Hepatocyte (in vitro differentiated cells): ENCODE results near the gene DYNC2LI1. TPM values are rescaled to one million over a fixed set of nuclear protein-coding genes. Genes with fewer than 3 reads are reported as not detected.

ENCODE experiments used
- DNase-seq: peaks from one replicate; pipeline ENCODE4 v3.0.0-alpha.2; 2016; ENCODE audit warnings: low spot score
- H2AFZ ChIP-seq: fragments of 200-600 bp; sonication (generic); 2 replicates; pipeline ENCODE4 v1.6.0; 2016; ENCODE audit warnings: antibody characterized with exemption, mild to moderate bottlenecking
- H3K27ac ChIP-seq: fragments of 200-600 bp; sonication (generic); 2 replicates; pipeline ENCODE4 v1.5.1; 2016; ENCODE audit warnings: mild to moderate bottlenecking
- H3K27me3 ChIP-seq: fragments of 200-600 bp; sonication (generic); 2 replicates; pipeline ENCODE4 v1.6.1; 2016
- H3K36me3 ChIP-seq: fragments of 200-600 bp; sonication (generic); replicated peaks from 2 replicates; pipeline ENCODE4 v1.5.1; 2016; ENCODE audit warnings: low read depth; ENCODE audit not compliant: insufficient read depth
- H3K4me1 ChIP-seq: fragments of 200-600 bp; sonication (generic); 2 replicates; pipeline ENCODE4 v1.5.1; 2016; ENCODE audit warnings: mild to moderate bottlenecking, moderate library complexity; ENCODE audit not compliant: insufficient read depth
- H3K4me2 ChIP-seq: fragments of 200-600 bp; sonication (generic); 2 replicates; pipeline ENCODE4 v1.6.0; 2016
- H3K4me3 ChIP-seq: fragments of 200-600 bp; sonication (generic); 2 replicates; pipeline ENCODE4 v1.5.1; 2016; ENCODE audit warnings: mild to moderate bottlenecking
- H3K79me2 ChIP-seq: fragments of 200-600 bp; sonication (generic); 2 replicates; pipeline ENCODE4 v1.6.0; 2017; ENCODE audit warnings: mild to moderate bottlenecking
- H3K9me2 ChIP-seq: fragments of 200-600 bp; sonication (generic); replicated peaks from 2 replicates; pipeline ENCODE4 v1.6.0; 2017; ENCODE audit warnings: mild to moderate bottlenecking; ENCODE audit not compliant: insufficient read depth
- H3K9me3 ChIP-seq: fragments of 200-600 bp; sonication (generic); 2 replicates; pipeline ENCODE4 v1.5.1; 2016; ENCODE audit warnings: low read depth, mild to moderate bottlenecking
- H4K20me1 ChIP-seq: fragments of 200-600 bp; sonication (generic); 2 replicates; pipeline ENCODE4 v1.6.0; 2016; ENCODE audit warnings: mild to moderate bottlenecking; ENCODE audit not compliant: insufficient read depth, poor library complexity, severe bottlenecking
- CTCF ChIP-seq: fragments of 200-600 bp; sonication (generic); IDR thresholded peaks from 2 replicates; pipeline ENCODE4 v1.5.1; 2016; ENCODE audit warnings: antibody characterized with exemption, mild to moderate bottlenecking; ENCODE audit not compliant: poor library complexity
- EZH2 ChIP-seq: fragments of 200-600 bp; sonication (generic); IDR thresholded peaks from 2 replicates; pipeline ENCODE4 v1.6.1; 2016; ENCODE audit warnings: antibody characterized with exemption, mild to moderate bottlenecking, borderline replicate concordance
- EZH2phosphoT487 ChIP-seq: fragments of 200-600 bp; sonication (generic); IDR thresholded peaks from one replicate; pipeline ENCODE4 v1.6.1; 2018; ENCODE audit warnings: antibody characterized with exemption, mild to moderate bottlenecking, low read depth, moderate library complexity; ENCODE audit not compliant: unreplicated experiment, severe bottlenecking
- WGBS: methylation state at CpG from one replicate; pipeline ENCODE4 v1.1.6; 2016; ENCODE audit warnings: low lambda C conversion rate; ENCODE audit errors: missing lambda C conversion rate; 5-methylcytosine and 5-hydroxymethylcytosine counted together
- polyA plus RNA-seq: library from polyadenylated mRNA; unstranded; fragments of >200 nt; fragmentation: Nextera tagmentation; extraction: Ambion mirVana; gene quantifications from 2 replicates; pipeline ENCODE4 v1.2.1, GENCODE V29; 2016
- total RNA-seq: library from RNA; depleted of rRNA; stranded (reverse); fragments of >200 nt; gene quantifications from 2 replicates; pipeline ENCODE4 v1.2.3, GENCODE V29; 2014

DYNC2LI1 gene
- total and polyA plus RNA-seq, 2 experiments from 2014 or later = 22.7 to 40.4 TPM

- H3K27me3 ChIP-seq = no peaks in the 10 kb centered on the region
- no peaks in the 10 kb centered on the region for H3K4me1 ChIP-seq
- TF ChIP-seq EZH2 (no peak), CTCF (no peak), EZH2phosphoT487 (no peak)
- no peaks in the 10 kb centered on the region for H3K9me2 ChIP-seq
- H3K4me2 ChIP-seq = no peak overlapping the region
- H3K4me3 ChIP-seq = no peak overlapping the region
- H2AFZ ChIP-seq = no peak overlapping the region
- H3K27ac ChIP-seq = peak overlapping the region; percentile 49
- H3K79me2 ChIP-seq = no peaks in the 10 kb centered on the region
- no peak for DNase-seq
- 90% methylated on average over 7 of the region's 7 CpGs for WGBS
- no peaks in the 10 kb centered on the region for H3K9me3 ChIP-seq
- H3K36me3 ChIP-seq = no peaks in the 10 kb centered on the region
- H4K20me1 ChIP-seq = no peaks in the 10 kb centered on the region
These were observed 45.8 kb downstream of the DYNC2LI1 start for GRCh38 chr2:43819491-43820163.

DNA sequence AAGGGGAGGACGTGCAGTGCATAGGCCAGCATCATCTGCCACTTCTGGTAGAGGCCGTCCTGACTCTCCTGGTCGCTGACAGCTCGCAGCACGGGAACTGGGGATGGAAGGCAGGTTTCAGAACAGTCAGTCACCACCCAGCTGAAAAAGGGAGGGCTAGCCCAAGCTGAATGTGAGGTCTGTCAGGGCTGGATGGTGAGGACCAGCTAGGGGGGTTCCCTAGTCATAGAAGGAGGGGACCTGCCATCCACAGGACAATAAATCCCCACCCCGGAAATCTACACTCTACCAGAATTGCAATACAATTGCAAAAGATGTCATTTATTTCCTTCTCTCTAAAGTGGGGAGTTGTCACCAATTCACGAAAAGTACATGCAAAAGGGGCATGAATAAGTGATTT is 49.0 kb downstream of the DYNC2LI1 start:
- DNase-seq = no peak
- no peak overlapping the region for H2AFZ ChIP-seq
- H3K27ac ChIP-seq = no peak overlapping the region
- no peak for TF ChIP-seq CTCF
- TF ChIP-seq EZH2phosphoT487 = no peak
- TF ChIP-seq EZH2 = no peak
- no peaks in the 10 kb centered on the region for H3K4me1 ChIP-seq
- H3K4me3 ChIP-seq = no peak overlapping the region
- H3K9me2 ChIP-seq = no peaks in the 10 kb centered on the region
- H3K4me2 ChIP-seq = no peak overlapping the region
- 85% methylated on average over 7 of the region's 7 CpGs for WGBS
- H4K20me1 ChIP-seq = no peaks in the 10 kb centered on the region
- no peaks in the 10 kb centered on the region for H3K79me2 ChIP-seq
- no peaks in the 10 kb centered on the region for H3K9me3 ChIP-seq
- H3K36me3 ChIP-seq = no peaks in the 10 kb centered on the region
- no peaks in the 10 kb centered on the region for H3K27me3 ChIP-seq

GRCh38 chr2:43823751-43824150 is 49.9 kb downstream of the DYNC2LI1 start:
- Histone ChIP-seq H3K79me2 (no peaks in the 10 kb centered on the region), H3K4me2 (no peak overlapping the region), H3K4me3 (no peak overlapping the region), H3K27ac (no peak overlapping the region), H3K9me3 (no peaks in the 10 kb centered on the region), H3K36me3 (no peaks in the 10 kb centered on the region), H3K9me2 (no peaks in the 10 kb centered on the region), H2AFZ (no peak overlapping the region), H4K20me1 (no peaks in the 10 kb centered on the region), H3K4me1 (no peaks in the 10 kb centered on the region), H3K27me3 (no peaks in the 10 kb centered on the region)
- WGBS = 88% methylated on average over 11 of the region's 11 CpGs
- TF ChIP-seq EZH2phosphoT487 = no peak
- TF ChIP-seq CTCF = no peak
- TF ChIP-seq EZH2 = no peak
- no peak for DNase-seq
